ENCODE data around the gene CNTN4. TPM values are rescaled to one million over a fixed set of nuclear protein-coding genes. Genes with fewer than 3 reads are reported as not detected.

CNTN4 gene
- total and polyA plus RNA-seq, 2 of the 8 experiments (the other 6 are each of a cell fraction or from before 2014, with no cell fraction given) = 0.41 to 2.2 TPM

DNA sequence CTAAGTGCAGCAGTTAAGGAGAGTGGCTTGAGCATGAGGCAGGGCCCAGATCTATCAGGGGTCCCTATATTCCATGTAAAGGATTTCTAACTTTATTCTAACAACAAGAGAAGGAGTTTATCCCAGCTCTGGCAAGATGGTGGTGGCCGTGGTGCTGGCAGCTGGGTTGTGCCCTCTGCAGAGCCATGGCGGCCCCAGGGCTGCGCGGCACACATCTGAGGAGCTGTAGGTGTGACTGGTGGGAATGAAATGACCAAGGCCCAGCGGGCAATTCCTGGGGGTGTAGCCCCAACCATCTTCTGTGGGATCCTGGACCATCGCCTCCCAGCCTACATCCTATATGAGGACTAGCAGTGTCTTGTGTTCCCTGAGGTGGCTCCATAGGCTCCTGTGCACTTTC is 263.5 kb downstream of the CNTN4 start:
- H4K5ac ChIP-seq (ENCODE audit: insufficient read length, low read depth, low read length) = no peak overlapping the region
- no peaks in the 10 kb centered on the region for H3K79me1 ChIP-seq (ENCODE audit: low read depth, low read length)
- H2BK5ac ChIP-seq (ENCODE audit: low read depth, low read length) = no peak overlapping the region
- ChIA-PET POLR2A (ENCODE audit: partially characterized antibody) (no interaction called here), CTCF (ENCODE audit: partially characterized antibody) (interaction anchor here (0.8 to 1.5 kb wide), 2 partner anchors 9 to 20 kb away, joined by 3 read pairs; no protein-coding TSS in a partner anchor)
- H3K9me3 ChIP-seq (ENCODE audit: insufficient read depth in 2 of 2, low read depth in 1 of 2, low read length in 1 of 2) = no peaks in the 10 kb centered on the region
- no peak overlapping the region for H3K27ac ChIP-seq (ENCODE audit: low read depth, low read length)
- H3K4me1 ChIP-seq (replicated peaks in 1 of 4; ENCODE audit: control insufficient read depth in 3 of 4, insufficient read depth in 4 of 4, low read length in 3 of 4) = peaks cover 0 to 4% (median under 1%) of the 10 kb centered on the region in 4 experiments; a peak in 3 of 7 replicates
- no peak overlapping the region for H3K18ac ChIP-seq (ENCODE audit: extremely low read depth, low read length)
- H3K23me2 ChIP-seq (ENCODE audit: low read depth, low read length) = no peaks in the 10 kb centered on the region
- no peak overlapping the region for H3K4me3 ChIP-seq (ENCODE audit: extremely low read depth in 1 of 4, insufficient read depth in 2 of 4, low read depth in 3 of 4, low read length in 4 of 4)
- no peak overlapping the region for H4K8ac ChIP-seq (ENCODE audit: extremely low read depth, insufficient read depth, low read length)
- WGBS, 2 experiments (ENCODE audit: extremely low coverage in 1 of 2, insufficient coverage in 1 of 2, insufficient read length in 1 of 2, insufficient replicate concordance in 2 of 2, low coverage in 1 of 2, low lambda C conversion rate in 2 of 2, missing lambda C conversion rate in 1 of 2) = 95% methylated on average over 6 of the region's 6 CpGs; no CpG with 5 or more reads in 1 of the 2 experiments
- FAIRE-seq (no peak), DNase-seq (ENCODE audit: low read depth in 1 of 2, low spot score in 2 of 2) (no peak)
- no peak overlapping the region for H2AFZ ChIP-seq (ENCODE audit: low read length)
- no peaks in the 10 kb centered on the region for H3K79me2 ChIP-seq (ENCODE audit: control insufficient read depth in 1 of 2, insufficient read depth in 2 of 2, low read length in 2 of 2)
- no peak overlapping the region for H3K4ac ChIP-seq (replicated peaks; ENCODE audit: insufficient read length, low read depth, low read length)
- H3K4me2 ChIP-seq (ENCODE audit: insufficient read depth in 1 of 2, low read depth in 2 of 2, low read length in 2 of 2) = no peak overlapping the region
- no peaks in the 10 kb centered on the region for H3K36me3 ChIP-seq (ENCODE audit: control insufficient read depth in 2 of 4, insufficient read depth in 4 of 4, low read length in 3 of 4)
- no peaks in the 10 kb centered on the region for H4K20me1 ChIP-seq (replicated peaks in 1 of 2; ENCODE audit: control insufficient read depth in 1 of 2, insufficient read depth in 2 of 2, low read length in 2 of 2)
- H3K9ac ChIP-seq (replicated peaks in 1 of 4; ENCODE audit: extremely low read depth in 1 of 4, low read depth in 3 of 4, low read length in 3 of 4) = no peak overlapping the region
- H3K56ac ChIP-seq (replicated peaks; ENCODE audit: insufficient read length, low read depth, low read length) = no peak overlapping the region
- H2BK120ac ChIP-seq (replicated peaks; ENCODE audit: low read depth, low read length) = no peak overlapping the region
- H4K91ac ChIP-seq (replicated peaks; ENCODE audit: insufficient read length, low read length) = no peak overlapping the region
- no peak overlapping the region for H2BK12ac ChIP-seq (ENCODE audit: low read depth, low read length)
- H2BK15ac ChIP-seq (ENCODE audit: low read length) = no peak overlapping the region
- no peak overlapping the region for H2AK5ac ChIP-seq (ENCODE audit: low read depth, low read length)
- no peaks in the 10 kb centered on the region for H3K27me3 ChIP-seq (replicated peaks in 1 of 4; ENCODE audit: control insufficient read depth in 3 of 4, extremely low read depth in 1 of 4, insufficient read depth in 3 of 4, low read length in 3 of 4)
- no peak overlapping the region for H3K23ac ChIP-seq (ENCODE audit: insufficient read length)
- H3K14ac ChIP-seq (ENCODE audit: insufficient read length) = no peak overlapping the region
- no peak overlapping the region for H2BK20ac ChIP-seq (ENCODE audit: low read length)
- no peak for TF ChIP-seq RFX5 (IDR thresholded peaks at IDR 0.05; ENCODE audit: borderline replicate concordance, low read depth, low read length)
- TF ChIP-seq CBX5 (IDR thresholded peaks at IDR 0.05; ENCODE audit: low read depth, low read length) = no peak
- TF ChIP-seq SRF (IDR thresholded peaks at IDR 0.05; ENCODE audit: low read depth, low read length) = no peak
- no peak for TF ChIP-seq BACH1 (IDR thresholded peaks at IDR 0.05; ENCODE audit: low read length)
- TF ChIP-seq SP2 (IDR thresholded peaks at IDR 0.05; ENCODE audit: low read length) = no peak
- TF ChIP-seq SIN3A (conservative IDR thresholded peaks at IDR 0.05 in 1 of 2, IDR thresholded peaks at IDR 0.05 in 1 of 2; ENCODE audit: low read depth in 1 of 2, low read length in 2 of 2) = no peak
- TF ChIP-seq KDM4A (IDR thresholded peaks at IDR 0.05; ENCODE audit: low read depth, low read length, severe bottlenecking) = no peak
- TF ChIP-seq, protein P1, sequence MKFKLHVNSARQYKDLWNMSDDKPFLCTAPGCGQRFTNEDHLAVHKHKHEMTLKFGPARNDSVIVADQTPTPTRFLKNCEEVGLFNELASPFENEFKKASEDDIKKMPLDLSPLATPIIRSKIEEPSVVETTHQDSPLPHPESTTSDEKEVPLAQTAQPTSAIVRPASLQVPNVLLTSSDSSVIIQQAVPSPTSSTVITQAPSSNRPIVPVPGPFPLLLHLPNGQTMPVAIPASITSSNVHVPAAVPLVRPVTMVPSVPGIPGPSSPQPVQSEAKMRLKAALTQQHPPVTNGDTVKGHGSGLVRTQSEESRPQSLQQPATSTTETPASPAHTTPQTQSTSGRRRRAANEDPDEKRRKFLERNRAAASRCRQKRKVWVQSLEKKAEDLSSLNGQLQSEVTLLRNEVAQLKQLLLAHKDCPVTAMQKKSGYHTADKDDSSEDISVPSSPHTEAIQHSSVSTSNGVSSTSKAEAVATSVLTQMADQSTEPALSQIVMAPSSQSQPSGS (IDR thresholded peaks at IDR 0.05; ENCODE audit: low read length) = no peak
- no peak for TF ChIP-seq CREB1 (IDR thresholded peaks at IDR 0.05)
- TF ChIP-seq, protein P2, sequence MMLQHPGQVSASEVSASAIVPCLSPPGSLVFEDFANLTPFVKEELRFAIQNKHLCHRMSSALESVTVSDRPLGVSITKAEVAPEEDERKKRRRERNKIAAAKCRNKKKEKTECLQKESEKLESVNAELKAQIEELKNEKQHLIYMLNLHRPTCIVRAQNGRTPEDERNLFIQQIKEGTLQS (IDR thresholded peaks at IDR 0.05; ENCODE audit: insufficient read depth, low read depth, low read length) = no peak
- TF ChIP-seq SIRT6 (IDR thresholded peaks at IDR 0.05; ENCODE audit: low read length) = no peak
- no peak for TF ChIP-seq BCL11A (IDR thresholded peaks at IDR 0.05; ENCODE audit: low read depth in 2 of 2, low read length in 2 of 2)
- TF ChIP-seq FOSL1 (IDR thresholded peaks at IDR 0.05; ENCODE audit: insufficient read depth, low read depth, low read length) = no peak
